Measurements from ENCODE around the gene SLU7. TPM values are rescaled to one million over a fixed set of nuclear protein-coding genes. Genes with fewer than 3 reads are reported as not detected.

SLU7 gene
- polyA plus RNA-seq, 1 donor from 2014 or later = 82.2 TPM

GRCh38 chr5:160466116-160466515 is 47.2 kb upstream of the SLU7 start:
- H3K9me2 ChIP-seq (ENCODE audit: insufficient read depth, low read length) = no peaks in the 10 kb centered on the region
- H2AFZ ChIP-seq (ENCODE audit: low read depth, low read length) = no peak overlapping the region
- H4K20me1 ChIP-seq (ENCODE audit: insufficient read depth) = no peaks in the 10 kb centered on the region
- no peaks in the 10 kb centered on the region for H3K36me3 ChIP-seq (ENCODE audit: insufficient read depth, low read length)
- peaks cover 4% of the 10 kb centered on the region for H3K9me3 ChIP-seq (ENCODE audit: low read length)
- no peak overlapping the region for H3K4me3 ChIP-seq (ENCODE audit: low read length)
- TF ChIP-seq MXI1 (conservative IDR thresholded peaks at IDR 0.05; ENCODE audit: poor library complexity, severe bottlenecking) = no peak
- TF ChIP-seq EP300 (conservative IDR thresholded peaks at IDR 0.05; ENCODE audit: poor library complexity, severe bottlenecking) = no peak
- no peak for TF ChIP-seq POLR2AphosphoS5 (IDR thresholded peaks at IDR 0.05)
- no peak for TF ChIP-seq REST (IDR thresholded peaks at IDR 0.05; ENCODE audit: borderline replicate concordance)
- TF ChIP-seq SMC3 (conservative IDR thresholded peaks at IDR 0.05; ENCODE audit: poor library complexity) = no peak
- no peak for TF ChIP-seq EZH2 (IDR thresholded peaks at IDR 0.05; ENCODE audit: borderline replicate concordance, insufficient read depth, low read length, poor library complexity, severe bottlenecking)
- TF ChIP-seq CTCF (IDR thresholded peaks at IDR 0.05; ENCODE audit: poor library complexity, severe bottlenecking) = no peak
- no peak for TF ChIP-seq TAF1 (IDR thresholded peaks at IDR 0.05; ENCODE audit: low read depth)
- TF ChIP-seq RAD21 (conservative IDR thresholded peaks at IDR 0.05) = no peak
- no peak overlapping the region for H3K9ac ChIP-seq (ENCODE audit: low read length)
- no peaks in the 10 kb centered on the region for H3K27me3 ChIP-seq (ENCODE audit: insufficient read depth, low read depth, low read length)
- H3F3A ChIP-seq (ENCODE audit: insufficient read depth, low read length, poor library complexity, severe bottlenecking) = no peaks in the 10 kb centered on the region
- H3K27ac ChIP-seq (ENCODE audit: low read length) = no peak overlapping the region
- no peaks in the 10 kb centered on the region for H3K79me2 ChIP-seq (replicated peaks; ENCODE audit: insufficient read depth, low read length)
- H3K4me2 ChIP-seq (ENCODE audit: low read length) = no peak overlapping the region

- TF ChIP-seq POLR2AphosphoS5 (IDR thresholded peaks at IDR 0.05) (no peak), EZH2 (IDR thresholded peaks at IDR 0.05; ENCODE audit: borderline replicate concordance, insufficient read depth, low read length, poor library complexity, severe bottlenecking) (no peak), CTCF (IDR thresholded peaks at IDR 0.05; ENCODE audit: poor library complexity, severe bottlenecking) (no peak), TAF1 (IDR thresholded peaks at IDR 0.05; ENCODE audit: low read depth) (no peak), RAD21 (conservative IDR thresholded peaks at IDR 0.05) (no peak), EP300 (conservative IDR thresholded peaks at IDR 0.05; ENCODE audit: poor library complexity, severe bottlenecking) (no peak), REST (IDR thresholded peaks at IDR 0.05; ENCODE audit: borderline replicate concordance) (no peak), SMC3 (conservative IDR thresholded peaks at IDR 0.05; ENCODE audit: poor library complexity) (no peak), MXI1 (conservative IDR thresholded peaks at IDR 0.05; ENCODE audit: poor library complexity, severe bottlenecking) (no peak)
- H4K20me1 ChIP-seq (ENCODE audit: insufficient read depth) = no peaks in the 10 kb centered on the region
- no peaks in the 10 kb centered on the region for H3K9me2 ChIP-seq (ENCODE audit: insufficient read depth, low read length)
- H3F3A ChIP-seq (ENCODE audit: insufficient read depth, low read length, poor library complexity, severe bottlenecking) = no peaks in the 10 kb centered on the region
- H2AFZ ChIP-seq (ENCODE audit: low read depth, low read length) = no peak overlapping the region
- no peaks in the 10 kb centered on the region for H3K79me2 ChIP-seq (replicated peaks; ENCODE audit: insufficient read depth, low read length)
- peaks cover 4% of the 10 kb centered on the region for H3K9me3 ChIP-seq (ENCODE audit: low read length)
- H3K4me3 ChIP-seq (ENCODE audit: low read length) = no peak overlapping the region
- no peaks in the 10 kb centered on the region for H3K36me3 ChIP-seq (ENCODE audit: insufficient read depth, low read length)
- no peaks in the 10 kb centered on the region for H3K27me3 ChIP-seq (ENCODE audit: insufficient read depth, low read depth, low read length)
- no peak overlapping the region for H3K4me2 ChIP-seq (ENCODE audit: low read length)
- H3K27ac ChIP-seq (ENCODE audit: low read length) = no peak overlapping the region
- no peak overlapping the region for H3K9ac ChIP-seq (ENCODE audit: low read length)
Measured at GRCh38 chr5:160464466-160464797, 45.6 kb upstream of the SLU7 start.
